ENCODE measurements around the gene NR1D2. TPM values are rescaled to one million over a fixed set of nuclear protein-coding genes. Genes with fewer than 3 reads are reported as not detected.
A peak's percentile ranks its signal among the peaks of the same experiment; 100 is the strongest.

The NR1D2 gene
- total RNA-seq, 1 experiment from 2014 or later, result 23.9 TPM

DNA sequence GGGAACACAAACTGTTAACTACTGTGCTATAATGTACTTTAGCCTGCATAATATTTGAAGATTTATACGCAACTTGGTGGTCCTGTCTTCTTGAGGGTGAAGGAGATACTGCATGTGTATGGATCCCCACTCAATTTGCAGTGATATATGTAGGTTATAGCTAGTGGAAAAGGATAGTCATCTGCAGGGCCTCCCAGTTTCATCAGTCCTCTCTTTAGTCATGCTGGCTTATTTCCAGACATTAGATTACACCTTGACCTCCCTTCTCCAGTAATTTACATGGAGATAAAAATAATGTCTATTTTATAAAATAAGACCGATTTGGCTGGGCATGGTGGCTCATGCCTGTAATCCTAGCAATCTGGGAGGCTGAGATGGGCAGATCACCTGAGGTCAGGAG, 3.7 kb downstream of the NR1D2 start:
- no peak overlapping the region for H3K27ac Mint-ChIP-seq (ENCODE audit: unreplicated experiment)
- intact Hi-C loops (cut with micrococcal nuclease; ENCODE audit: unreplicated experiment), result loop anchor here (5.0 to 10.0 kb wide), 2 partner anchors 61 to 506 kb away; no protein-coding TSS in a partner anchor
- Histone ChIP-seq H3K4me3 (ENCODE audit: low read depth, low read length) (no peak overlapping the region), H3K27me3 (replicated peaks; ENCODE audit: control insufficient read depth, insufficient read depth, low read length) (no peaks in the 10 kb centered on the region), H3K9me3 (no peaks in the 10 kb centered on the region), H3K4me1 (peaks cover 27% of the 10 kb centered on the region), H3K36me3 (ENCODE audit: control insufficient read depth, insufficient read depth, low read length) (no peaks in the 10 kb centered on the region)
- no peaks in the 10 kb centered on the region for H3K9me3 Mint-ChIP-seq (ENCODE audit: unreplicated experiment)
- H3K36me3 Mint-ChIP-seq (ENCODE audit: insufficient read depth, unreplicated experiment), result peaks cover 34% of the 10 kb centered on the region
- no peak overlapping the region for H3K4me3 Mint-ChIP-seq (ENCODE audit: unreplicated experiment)
- no peaks in the 10 kb centered on the region for H3K27me3 Mint-ChIP-seq (ENCODE audit: insufficient read depth, unreplicated experiment)
- no peak for TF ChIP-seq CTCF (IDR thresholded peaks at IDR 0.05; ENCODE audit: insufficient read depth in 1 of 2, low read depth in 1 of 2, low read length in 1 of 2, severe bottlenecking in 1 of 2, unreplicated experiment in 1 of 2)
- CTCF ChIA-PET, result no interaction called here
- no peak for DNase-seq
- no TSS peak for BruUV-seq (replicated peaks)
- H3K4me1 Mint-ChIP-seq (ENCODE audit: low read depth, unreplicated experiment), result peaks cover 16% of the 10 kb centered on the region
- POLR2A ChIA-PET, result no interaction called here

DNA sequence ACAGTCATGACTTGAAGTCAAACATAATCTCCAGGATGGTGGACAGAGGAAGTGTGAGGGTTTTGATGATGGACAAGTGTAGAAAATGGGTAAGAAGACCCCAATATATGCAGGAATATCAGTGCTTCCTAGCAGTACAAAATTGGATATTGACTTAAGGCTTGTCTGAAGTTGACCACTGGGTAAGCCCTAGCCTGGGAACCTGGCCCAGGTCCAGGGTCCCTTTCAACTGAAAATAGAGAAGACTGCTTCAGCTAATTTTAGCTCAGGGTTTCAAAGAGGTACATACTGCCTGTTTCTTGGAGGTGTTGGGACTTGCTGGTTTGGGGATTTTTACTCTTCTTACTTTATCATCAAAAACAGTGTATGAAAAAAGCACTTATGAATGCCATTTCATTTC, 4.7 kb downstream of the NR1D2 start:
- POLR2A ChIA-PET, result no interaction called here
- Histone ChIP-seq H3K27me3 (replicated peaks; ENCODE audit: control insufficient read depth, insufficient read depth, low read length) (no peaks in the 10 kb centered on the region), H3K36me3 (ENCODE audit: control insufficient read depth, insufficient read depth, low read length) (no peaks in the 10 kb centered on the region), H3K9me3 (no peaks in the 10 kb centered on the region), H3K4me3 (ENCODE audit: low read depth, low read length) (no peak overlapping the region), H3K4me1 (peaks cover 24% of the 10 kb centered on the region)
- H3K9me3 Mint-ChIP-seq (ENCODE audit: unreplicated experiment), result no peaks in the 10 kb centered on the region
- H3K4me1 Mint-ChIP-seq (ENCODE audit: low read depth, unreplicated experiment), result peaks cover 7% of the 10 kb centered on the region
- no TSS peak for BruUV-seq (replicated peaks)
- H3K36me3 Mint-ChIP-seq (ENCODE audit: insufficient read depth, unreplicated experiment), result peaks cover 28% of the 10 kb centered on the region
- intact Hi-C loops (cut with micrococcal nuclease; ENCODE audit: unreplicated experiment), result loop anchor here (5.0 to 10.0 kb wide), 2 partner anchors 62 to 505 kb away; no protein-coding TSS in a partner anchor
- no peak for DNase-seq
- H3K27me3 Mint-ChIP-seq (ENCODE audit: insufficient read depth, unreplicated experiment), result no peaks in the 10 kb centered on the region
- no peak overlapping the region for H3K4me3 Mint-ChIP-seq (ENCODE audit: unreplicated experiment)
- no peak overlapping the region for H3K27ac Mint-ChIP-seq (ENCODE audit: unreplicated experiment)
- CTCF ChIA-PET, result no interaction called here
- peak in 1 of 2 experiments; percentile 25 for TF ChIP-seq CTCF (IDR thresholded peaks at IDR 0.05; ENCODE audit: insufficient read depth in 1 of 2, low read depth in 1 of 2, low read length in 1 of 2, severe bottlenecking in 1 of 2, unreplicated experiment in 1 of 2)

DNA sequence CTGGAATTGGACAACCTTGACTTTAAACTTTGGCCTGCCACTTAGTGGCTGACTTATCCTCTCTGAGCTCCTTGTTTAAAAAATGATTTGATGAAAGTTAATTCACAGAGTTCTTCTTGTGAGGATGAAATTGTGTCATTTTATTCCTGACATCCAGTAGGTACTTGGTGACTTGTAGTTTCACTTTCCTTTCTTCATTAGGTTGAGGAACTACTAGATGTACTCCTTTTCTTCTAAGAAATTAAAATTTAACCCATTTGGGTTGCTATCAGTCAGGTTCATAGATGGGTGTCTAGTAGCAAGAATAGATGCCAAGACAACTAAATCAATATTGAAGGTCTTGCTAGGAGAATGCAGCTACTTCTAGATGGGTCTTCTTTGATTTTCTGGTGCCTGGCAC, 5.2 kb downstream of the NR1D2 start:
- no peak for DNase-seq
- Mint-ChIP-seq H3K4me1 (ENCODE audit: low read depth, unreplicated experiment) (peaks cover 7% of the 10 kb centered on the region), H3K27ac (ENCODE audit: unreplicated experiment) (no peak overlapping the region), H3K36me3 (ENCODE audit: insufficient read depth, unreplicated experiment) (peaks cover 27% of the 10 kb centered on the region), H3K27me3 (ENCODE audit: insufficient read depth, unreplicated experiment) (no peaks in the 10 kb centered on the region), H3K4me3 (ENCODE audit: unreplicated experiment) (no peak overlapping the region), H3K9me3 (ENCODE audit: unreplicated experiment) (no peaks in the 10 kb centered on the region)
- TF ChIP-seq CTCF (IDR thresholded peaks at IDR 0.05; ENCODE audit: insufficient read depth in 1 of 2, low read depth in 1 of 2, low read length in 1 of 2, severe bottlenecking in 1 of 2, unreplicated experiment in 1 of 2), result no peak
- Histone ChIP-seq H3K9me3 (no peaks in the 10 kb centered on the region), H3K4me3 (ENCODE audit: low read depth, low read length) (no peak overlapping the region), H3K4me1 (peaks cover 24% of the 10 kb centered on the region), H3K27me3 (replicated peaks; ENCODE audit: control insufficient read depth, insufficient read depth, low read length) (no peaks in the 10 kb centered on the region), H3K36me3 (ENCODE audit: control insufficient read depth, insufficient read depth, low read length) (no peaks in the 10 kb centered on the region)
- intact Hi-C loops (cut with micrococcal nuclease; ENCODE audit: unreplicated experiment), result no loop called here
- CTCF ChIA-PET, result no interaction called here
- BruUV-seq (replicated peaks), result no TSS peak
- POLR2A ChIA-PET, result no interaction called here
